IPS DF 6.9 (cell line): ENCODE measurements around the gene PRCD.
"Not testable (repeated sequence)": the region's sequence is repeated elsewhere in the genome, so short reads cannot be mapped to it uniquely, and the experiment has no call there.

Source experiments
- DNase-seq: peaks from one replicate; pipeline ENCODE4 v3.0.0-alpha.2; 2013; ENCODE audit warnings: low read depth, low spot score
- H3K27ac ChIP-seq: one replicate; pipeline ENCODE4 v1.5.1; 2013; ENCODE audit warnings: low read length, control low read depth
- H3K27me3 ChIP-seq: 2 replicates; pipeline ENCODE4 v1.6.1; 2013; ENCODE audit warnings: mild to moderate bottlenecking, low read length; ENCODE audit not compliant: control insufficient read depth, insufficient read depth
- H3K36me3 ChIP-seq: 2 replicates; pipeline ENCODE4 v1.6.1; 2013; ENCODE audit warnings: low read length; ENCODE audit not compliant: control insufficient read depth, insufficient read depth
- H3K4me1 ChIP-seq: 2 replicates; pipeline ENCODE4 v1.6.1; 2013; ENCODE audit warnings: low read length; ENCODE audit not compliant: control insufficient read depth, insufficient read depth
- H3K4me3 ChIP-seq: 2 replicates; pipeline ENCODE4 v1.5.1; 2013; ENCODE audit warnings: mild to moderate bottlenecking, low read length
- H3K9me3 ChIP-seq: 2 replicates; pipeline ENCODE4 v1.6.1; 2013; ENCODE audit warnings: low read length, inconsistent platforms; ENCODE audit not compliant: control insufficient read depth, insufficient read depth
- WGBS: extraction: QIAGEN DNeasy Blood & Tissue Kit; methylation state at CpG from one replicate; pipeline ENCODE4 v1.1.7; 2013; ENCODE audit warnings: mixed read lengths, missing lambda C conversion rate; ENCODE audit not compliant: insufficient read length, insufficient coverage; 5-methylcytosine and 5-hydroxymethylcytosine counted together

Gene PRCD

DNA sequence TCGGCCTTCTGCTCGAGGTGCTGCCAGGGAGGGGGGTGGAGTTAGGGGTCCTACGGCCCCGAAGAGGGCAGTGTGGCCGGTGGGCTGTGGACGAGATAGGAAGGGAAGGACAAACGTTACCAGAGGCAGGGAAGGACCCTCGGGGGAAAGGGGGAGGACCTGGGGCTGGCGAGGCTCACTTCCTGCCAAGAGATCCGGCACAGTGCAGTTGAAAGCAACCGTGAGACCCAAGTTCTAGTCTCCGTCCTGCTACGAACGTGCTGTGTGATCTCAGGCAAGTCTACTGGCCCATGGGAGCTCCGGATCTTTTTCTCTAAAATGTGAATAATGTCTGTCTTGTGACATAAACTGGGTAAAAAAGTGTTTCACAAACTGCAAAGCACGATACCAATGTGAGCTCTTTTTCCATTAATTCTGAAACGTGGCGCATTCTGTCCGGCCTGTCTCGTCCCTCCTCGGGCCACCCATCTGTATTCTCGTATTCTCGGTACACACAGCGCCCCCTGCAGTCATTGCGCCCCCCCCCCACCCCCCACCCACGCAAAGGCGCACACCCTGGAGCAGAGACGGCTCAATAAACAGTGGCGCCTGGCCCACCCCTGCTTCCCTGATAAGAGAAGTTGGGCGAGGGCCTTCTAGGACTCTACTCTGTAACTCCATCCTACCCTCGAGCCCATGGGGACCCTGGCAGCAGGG is 11.2 kb upstream of the PRCD start:
- no peaks in the 10 kb centered on the region for H3K9me3 ChIP-seq
- WGBS, result no CpG with 5 or more reads among the region's 31 CpGs
- H3K27ac ChIP-seq, result no peak overlapping the region
- H3K4me3 ChIP-seq, result no peak overlapping the region
- DNase-seq, result no peak
- H3K4me1 ChIP-seq, result peaks cover 4% of the 10 kb centered on the region
- no peaks in the 10 kb centered on the region for H3K27me3 ChIP-seq
- no peaks in the 10 kb centered on the region; the same call in 1 of the 2 replicates for H3K36me3 ChIP-seq

DNA sequence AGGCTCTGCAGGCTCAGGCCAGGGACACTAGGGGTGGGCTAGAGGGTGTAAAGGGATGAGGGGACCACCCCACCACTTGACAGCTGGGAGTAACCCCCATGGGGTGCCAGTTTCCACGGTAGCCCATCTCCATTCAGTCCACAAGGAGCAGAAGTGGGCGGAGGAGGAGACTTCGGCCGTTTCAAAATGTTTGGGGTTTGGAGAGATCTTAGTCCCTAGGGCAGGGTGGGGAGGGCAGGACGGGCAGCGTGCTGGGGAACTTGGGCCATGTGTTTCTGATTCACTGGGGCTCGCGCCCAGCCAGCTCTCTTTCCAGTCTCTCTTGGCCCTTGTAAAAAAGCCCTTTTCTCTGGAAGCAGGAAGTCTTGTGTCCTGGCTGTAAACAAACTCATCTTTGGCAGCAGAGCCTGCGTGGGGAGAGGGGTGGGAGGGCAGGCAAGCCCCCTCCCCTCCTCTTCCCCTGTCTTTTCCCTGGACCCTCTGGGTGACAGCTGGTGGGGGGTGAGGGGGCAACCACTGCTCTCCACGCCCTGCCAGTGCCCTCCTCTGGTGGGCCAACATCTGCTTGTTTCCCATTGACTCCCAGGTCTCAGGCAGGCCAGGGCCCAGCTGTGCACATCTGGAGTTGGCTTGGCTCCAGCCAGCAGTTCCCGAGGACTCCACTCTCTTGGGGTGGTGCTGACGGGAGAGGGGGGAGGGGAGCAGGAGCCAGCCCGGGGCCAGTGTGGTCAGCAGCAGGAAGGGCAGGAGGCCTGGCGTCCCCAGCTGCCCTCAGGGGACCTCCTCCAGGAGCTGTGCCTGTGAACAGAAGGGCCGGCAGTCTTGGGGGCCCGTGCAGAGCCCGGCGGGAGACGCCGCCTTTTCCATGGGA is 10.4 kb upstream of the PRCD start:
- Histone ChIP-seq H3K27ac (no peak overlapping the region), H3K36me3 (no peaks in the 10 kb centered on the region; the same call in 1 of the 2 replicates)
- no CpG with 5 or more reads among the region's 20 CpGs for WGBS

DNA sequence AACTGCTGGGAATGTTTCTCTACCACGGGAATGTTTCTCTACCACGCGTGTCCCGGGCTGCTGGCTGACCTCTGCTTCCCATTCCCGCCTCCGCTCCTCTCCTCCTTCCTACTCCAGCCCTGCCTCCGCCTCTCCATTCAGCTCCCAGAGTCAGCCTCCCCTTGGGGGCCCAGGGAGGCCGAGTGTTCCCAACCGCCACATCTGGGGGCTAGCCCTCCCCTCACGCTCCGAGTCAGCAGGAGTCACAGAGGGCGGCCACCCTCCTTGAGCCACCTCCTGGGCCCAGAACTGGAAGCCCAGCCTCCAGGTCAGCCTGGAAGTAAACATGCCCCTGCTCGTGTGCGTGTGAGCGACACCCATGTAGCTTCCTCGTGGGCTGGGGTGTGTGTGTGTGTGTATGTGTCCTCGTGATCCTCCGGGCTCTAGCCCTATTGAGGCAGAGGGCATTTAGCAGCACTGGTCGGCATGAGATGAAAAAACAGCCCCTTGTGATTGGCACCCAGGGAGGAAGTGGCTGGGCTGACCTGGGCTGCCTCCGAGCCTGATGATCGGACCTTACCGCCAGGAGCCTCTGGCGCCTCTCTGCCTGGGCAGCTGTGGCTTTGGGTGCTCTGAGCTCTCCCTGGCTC is 9.6 kb upstream of the PRCD start:
- no peak overlapping the region for H3K4me3 ChIP-seq
- DNase-seq, result no peak
- no peaks in the 10 kb centered on the region for H3K9me3 ChIP-seq
- no peaks in the 10 kb centered on the region for H3K27me3 ChIP-seq
- no peak overlapping the region for H3K27ac ChIP-seq
- no peaks in the 10 kb centered on the region; the same call in 1 of the 2 replicates for H3K36me3 ChIP-seq
- peaks cover 4% of the 10 kb centered on the region for H3K4me1 ChIP-seq
- no CpG with 5 or more reads among the region's 23 CpGs for WGBS

More for the DNA sequence above, 10.4 kb upstream of the PRCD start:
- Histone ChIP-seq H3K27me3 (no peaks in the 10 kb centered on the region), H3K9me3 (no peaks in the 10 kb centered on the region), H3K4me1 (peaks cover 4% of the 10 kb centered on the region), H3K4me3 (no peak overlapping the region)
- no peak for DNase-seq

DNA sequence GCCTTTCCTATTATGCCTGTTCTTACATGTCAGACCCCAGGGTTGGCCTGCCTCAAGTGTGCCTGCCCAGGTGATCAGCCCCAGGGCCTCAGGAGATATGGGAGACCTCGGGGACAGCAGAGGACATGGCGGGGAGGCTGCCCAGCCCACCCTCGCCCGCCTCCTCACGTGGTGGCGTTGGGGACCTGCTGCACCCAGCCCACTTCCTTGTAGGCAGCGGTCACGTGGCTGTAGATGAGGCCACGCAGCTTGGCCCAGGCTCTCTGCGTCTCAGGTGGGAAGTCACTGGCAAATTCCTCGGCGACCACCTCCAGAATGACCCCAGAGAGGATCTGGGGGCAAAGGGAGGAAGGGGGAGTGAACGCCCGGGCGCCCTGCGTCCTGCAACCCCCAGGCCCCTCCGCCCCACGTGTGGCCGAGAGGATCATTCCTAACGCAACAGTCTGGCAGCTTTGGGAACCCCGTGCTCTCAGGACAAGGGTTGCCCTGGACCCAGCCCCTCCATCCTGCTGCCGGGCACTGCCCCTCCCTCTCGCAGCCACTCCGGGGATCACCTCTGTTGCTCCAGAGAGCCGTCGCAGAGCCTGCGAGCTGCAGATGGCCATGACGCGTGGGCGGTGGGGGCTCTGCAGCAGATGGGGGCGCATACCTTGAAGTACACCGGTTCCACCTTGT is 8.9 kb upstream of the PRCD start:
- no CpG with 5 or more reads among the region's 32 CpGs for WGBS
- H3K36me3 ChIP-seq, result no peaks in the 10 kb centered on the region; the same call in 1 of the 2 replicates
- no peak overlapping the region for H3K4me3 ChIP-seq
- no peak overlapping the region for H3K27ac ChIP-seq
- no peaks in the 10 kb centered on the region for H3K9me3 ChIP-seq
- no peaks in the 10 kb centered on the region for H3K27me3 ChIP-seq
- peaks cover 4% of the 10 kb centered on the region for H3K4me1 ChIP-seq
- DNase-seq, result no peak

DNA sequence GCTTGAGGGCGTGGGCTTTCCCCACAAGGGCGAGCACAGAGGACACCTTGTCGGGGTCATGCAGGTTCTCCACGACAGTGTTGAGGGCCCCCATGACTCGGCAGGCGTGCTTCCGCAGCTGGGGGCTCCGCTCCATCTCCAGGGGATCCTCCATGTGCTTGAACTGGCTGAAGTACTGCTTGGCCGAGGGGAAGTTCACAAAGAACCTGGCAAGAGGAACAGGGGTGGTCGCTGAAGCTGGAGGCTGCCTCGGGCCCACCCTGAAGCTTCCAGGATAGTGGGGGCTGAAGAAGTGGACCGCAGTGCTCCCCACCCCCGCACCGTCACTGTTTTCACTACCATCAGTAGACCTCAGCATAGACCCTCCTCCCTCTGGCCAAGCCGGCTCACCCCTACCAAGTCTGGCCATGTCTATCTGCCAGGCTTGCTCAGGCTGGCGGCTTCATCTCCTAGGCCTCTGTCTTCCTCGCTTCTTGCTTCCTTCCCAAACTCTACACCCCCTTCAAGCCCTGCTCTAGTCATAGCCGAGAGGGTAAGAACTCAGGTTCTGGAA is 8.3 kb upstream of the PRCD start:
- H3K4me1 ChIP-seq, result peaks cover 4% of the 10 kb centered on the region
- H3K9me3 ChIP-seq, result no peaks in the 10 kb centered on the region
- no peak overlapping the region for H3K4me3 ChIP-seq
- DNase-seq, result no peak
- WGBS, result no CpG with 5 or more reads among the region's 18 CpGs
- H3K36me3 ChIP-seq, result no peaks in the 10 kb centered on the region; the same call in 1 of the 2 replicates
- H3K27me3 ChIP-seq, result peaks cover 2% of the 10 kb centered on the region; the same call in 1 of the 2 replicates
- no peak overlapping the region for H3K27ac ChIP-seq

DNA sequence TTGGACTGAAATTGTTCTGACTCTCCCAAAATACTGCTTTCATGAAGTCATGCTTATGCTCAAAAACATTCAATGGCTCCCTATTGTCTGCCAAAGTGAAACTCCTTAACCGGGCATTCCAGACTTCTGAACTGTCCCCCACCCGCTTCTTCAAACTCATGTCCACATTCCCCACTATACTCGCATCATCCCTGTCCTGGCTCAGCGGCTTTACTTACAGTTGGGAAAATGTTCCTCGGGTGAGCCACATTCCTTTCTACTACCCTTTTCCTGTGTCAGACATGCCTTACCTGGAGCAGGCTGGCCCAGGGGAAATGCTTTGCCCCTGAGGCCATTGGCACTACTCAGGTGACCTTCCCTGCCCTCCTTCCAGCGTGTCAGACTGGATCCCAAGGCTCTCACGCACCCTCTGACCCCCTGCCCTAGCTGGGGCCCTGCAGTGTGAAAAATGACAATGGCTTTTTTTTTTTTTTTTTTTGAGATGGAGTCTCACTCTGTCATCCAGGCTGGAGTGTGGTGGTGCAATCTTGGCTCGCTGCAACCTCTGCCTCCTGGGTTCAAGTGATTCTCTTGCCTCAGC is 7.7 kb upstream of the PRCD start:
- Histone ChIP-seq H3K4me3 (no peak overlapping the region), H3K27ac (no peak overlapping the region), H3K9me3 (no peaks in the 10 kb centered on the region), H3K4me1 (peaks cover 4% of the 10 kb centered on the region), H3K36me3 (no peaks in the 10 kb centered on the region; the same call in 1 of the 2 replicates), H3K27me3 (peaks cover 5% of the 10 kb centered on the region; the same call in 1 of the 2 replicates)
- no CpG with 5 or more reads among the region's 8 CpGs for WGBS
- DNase-seq, result no peak

DNA sequence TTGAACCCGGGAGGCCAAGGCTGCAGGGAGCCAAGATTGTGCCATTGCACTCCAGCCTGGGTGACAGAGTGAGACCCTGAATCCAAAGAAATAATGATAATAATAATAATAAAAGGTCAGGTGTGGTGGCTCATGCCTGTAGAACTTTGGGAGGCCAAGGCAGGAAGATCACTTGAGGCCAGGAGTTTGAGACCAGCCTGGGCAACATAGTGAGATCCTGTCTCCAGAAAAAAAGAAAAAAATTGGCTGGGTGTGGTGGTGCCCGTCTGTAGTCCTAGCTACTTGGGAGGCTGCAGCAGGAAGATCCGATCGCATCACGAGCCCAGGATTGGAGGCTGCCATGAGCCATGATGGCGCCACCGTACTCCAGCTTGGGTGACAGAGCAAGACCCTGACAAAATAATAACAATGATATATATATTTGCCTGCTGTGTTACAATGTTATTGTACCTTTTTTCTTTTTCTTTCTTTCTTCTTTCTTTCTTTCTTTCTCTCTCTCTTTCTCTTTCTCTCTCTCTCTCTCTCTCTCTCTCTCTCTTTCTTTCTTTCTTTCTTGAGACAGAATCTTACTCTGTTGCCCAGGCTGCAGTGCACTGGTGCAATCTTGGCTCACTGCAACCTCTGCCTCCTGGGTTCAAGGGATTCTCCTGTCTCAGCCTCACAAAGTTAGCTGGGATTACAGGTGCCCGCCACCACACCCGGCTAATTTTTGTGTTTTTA is 6.0 kb upstream of the PRCD start:
- H3K27me3 ChIP-seq, result peaks cover 12% of the 10 kb centered on the region; the same call in 1 of the 2 replicates
- not testable (repeated sequence) for DNase-seq, H3K9me3 ChIP-seq, H3K27ac ChIP-seq, H3K4me3 ChIP-seq, H3K36me3 ChIP-seq, H3K4me1 ChIP-seq
- WGBS, result no CpG with 5 or more reads among the region's 9 CpGs

DNA sequence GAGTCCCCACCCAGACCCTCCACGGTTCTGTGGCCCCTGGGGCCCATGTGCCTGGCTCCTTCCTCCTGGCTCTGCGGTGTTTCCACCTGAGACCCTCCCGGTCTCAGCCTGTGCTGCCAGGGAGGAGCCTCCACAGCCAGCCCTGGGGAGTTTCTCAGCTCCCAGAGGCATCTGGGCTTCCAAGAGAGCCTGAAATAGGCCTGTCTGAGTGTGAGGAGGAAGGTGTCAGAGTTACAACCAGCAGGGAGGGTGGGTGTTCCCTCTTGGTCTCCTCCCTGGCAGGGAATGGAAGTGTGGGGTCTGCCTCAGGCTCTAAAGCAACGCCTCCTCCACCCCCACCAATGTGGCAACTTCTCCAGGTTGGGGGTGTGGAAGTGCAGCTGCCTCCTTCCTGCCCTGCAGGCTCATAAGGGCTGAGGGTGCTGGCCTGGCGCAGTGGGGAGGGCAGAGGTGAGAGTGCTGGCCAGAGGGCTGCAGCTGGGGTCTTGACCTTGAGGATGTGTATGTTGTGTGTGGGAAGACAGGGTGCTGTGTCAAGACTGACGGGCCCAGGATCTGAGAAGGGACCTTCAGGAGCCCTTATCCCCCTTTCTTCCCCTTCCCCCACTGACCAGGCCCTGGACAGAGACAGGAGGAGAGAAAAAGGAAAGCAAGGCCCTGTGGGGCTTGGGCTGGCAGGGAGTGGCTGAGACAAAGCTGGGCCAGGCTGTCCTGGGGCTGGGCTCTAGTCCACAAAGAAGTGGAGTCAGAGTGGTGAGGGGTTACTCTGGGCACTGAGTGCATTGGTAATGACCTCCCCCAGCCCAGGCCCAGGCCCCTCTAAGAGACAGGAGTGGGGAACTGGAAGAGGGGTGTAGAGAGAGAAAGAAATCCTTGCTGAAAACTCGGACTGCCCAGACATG is 4.8 kb upstream of the PRCD start:
- Histone ChIP-seq H3K4me3 (no peak overlapping the region), H3K4me1 (peaks cover 2% of the 10 kb centered on the region)
- no peak for DNase-seq

More for the DNA sequence above, 4.8 kb upstream of the PRCD start:
- Histone ChIP-seq H3K27me3 (peaks cover 14% of the 10 kb centered on the region; the same call in 1 of the 2 replicates), H3K9me3 (no peaks in the 10 kb centered on the region), H3K36me3 (no peaks in the 10 kb centered on the region; the same call in 1 of the 2 replicates), H3K27ac (no peak overlapping the region)
- WGBS, result no CpG with 5 or more reads among the region's 7 CpGs
